ENCODE results near the gene TRPC3.

GRCh38 chr4:121885115-121885514, 66.7 kb downstream of the TRPC3 start:
- TF ChIP-seq POLR2A (IDR thresholded peaks at IDR 0.05): no peak
- no peak for TF ChIP-seq CTCF (IDR thresholded peaks at IDR 0.05)

Data from ovary (tissue), 3 donors.